PC-3 (cell line): ENCODE data around the gene PPP2R5D.

ENCODE experiments used
- CTCF ChIP-seq: fragments of 300-600 bp; sonication (generic); conservative IDR thresholded peaks from 2 replicates; pipeline ENCODE4 v1.5.1; 2017; ENCODE audit warnings: antibody characterized with exemption, low read depth, mild to moderate bottlenecking, low read length
- EZH2 ChIP-seq: fragments of 300-600 bp; sonication (generic); IDR thresholded peaks from one replicate; pipeline ENCODE4 v1.6.1; 2017; ENCODE audit warnings: antibody characterized with exemption, mild to moderate bottlenecking, low read length; ENCODE audit not compliant: unreplicated experiment
- EZH2phosphoT487 ChIP-seq: fragments of 300-600 bp; sonication (generic); IDR thresholded peaks from 2 replicates; pipeline ENCODE4 v1.6.1; 2018; ENCODE audit warnings: mild to moderate bottlenecking, antibody characterized with exemption, low read length, borderline replicate concordance

- TF ChIP-seq EZH2: no peak
- TF ChIP-seq CTCF: no peak
- TF ChIP-seq EZH2phosphoT487: no peak
Observed at GRCh38 chr6:42968126-42968701, 16.2 kb upstream of the PPP2R5D start.
